GM19240 (cell line): Measurements from ENCODE around the gene CTBP1.

Source experiments
- DNase-seq: peaks from one replicate; pipeline ENCODE4 v3.0.0; 2011; ENCODE audit warnings: low spot score; ENCODE audit not compliant: insufficient read length

The CTBP1 gene

GRCh38 chr4:1199556-1200331, 49.2 kb downstream of the CTBP1 start:
- no peak for DNase-seq

DNA sequence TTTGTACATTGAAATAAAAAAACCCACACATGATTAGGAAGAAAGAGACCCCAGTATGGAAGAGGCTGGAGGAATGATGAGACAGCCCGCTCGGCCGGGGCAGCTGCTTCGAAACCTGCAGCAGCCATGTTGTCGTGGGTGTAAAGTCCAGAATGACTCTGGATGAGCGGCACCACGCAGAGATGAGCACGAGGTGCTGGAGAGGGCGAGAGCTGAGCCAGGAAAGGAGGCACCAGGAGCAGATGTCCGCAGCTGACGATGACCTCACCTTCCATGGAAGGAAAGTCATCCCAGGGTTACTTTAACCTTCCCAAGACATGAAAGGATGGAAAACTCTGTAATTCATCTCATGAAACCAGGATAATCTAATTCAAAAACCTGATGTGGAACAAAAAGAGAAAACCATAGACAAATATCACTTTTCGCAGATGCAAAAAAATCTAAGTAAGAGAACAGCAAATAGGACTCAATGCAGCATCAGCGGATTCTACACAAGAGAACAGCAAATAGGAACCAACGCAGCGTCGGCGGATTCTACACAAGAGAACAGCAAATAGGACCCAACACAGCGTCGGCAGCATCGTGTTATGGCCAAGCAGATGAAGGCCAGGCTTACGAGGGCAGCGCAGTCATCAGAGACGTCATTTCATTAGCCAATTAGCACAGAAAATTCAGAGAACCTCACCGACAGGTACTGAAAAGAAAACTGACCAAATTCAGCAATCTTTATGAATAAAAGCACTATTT, 50.7 kb downstream of the CTBP1 start:
- no peak for DNase-seq

- DNase-seq, result no peak
Observed at GRCh38 chr4:1196421-1197183, 52.3 kb downstream of the CTBP1 start.

DNA sequence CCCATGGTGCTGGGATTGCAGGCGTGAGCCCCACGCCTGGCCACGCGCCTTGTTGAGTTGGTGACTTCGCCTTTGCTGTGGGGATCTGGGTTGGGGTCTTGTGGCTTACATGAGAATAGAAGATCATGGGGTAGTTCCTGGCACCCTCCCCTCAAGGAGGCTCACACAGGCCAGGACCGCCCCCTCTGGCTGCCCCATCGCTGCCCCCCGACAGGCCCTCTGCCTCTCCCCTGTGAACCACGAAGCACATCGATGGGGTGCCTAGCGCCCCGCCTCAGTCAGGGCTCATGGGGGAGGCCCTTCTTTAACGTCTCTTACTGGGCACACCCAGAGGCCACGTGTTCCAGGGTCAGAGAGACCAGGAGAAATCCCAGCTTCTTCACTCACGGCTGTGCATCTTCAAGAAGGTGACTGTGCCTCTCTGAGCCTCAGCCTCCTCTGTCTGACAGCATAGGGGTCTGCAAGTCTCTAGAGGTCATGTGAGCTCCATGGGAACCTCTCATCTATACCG, 53.0 kb downstream of the CTBP1 start:
- DNase-seq, result no peak

GRCh38 chr4:1195109-1195671, 53.7 kb downstream of the CTBP1 start:
- no peak for DNase-seq

GRCh38 chr4:1194010-1194900, 54.7 kb downstream of the CTBP1 start:
- DNase-seq, result no peak

GRCh38 chr4:1193206-1194009, 55.5 kb downstream of the CTBP1 start:
- DNase-seq, result no peak

- DNase-seq, result no peak
Observed at GRCh38 chr4:1192493-1193205, 56.3 kb downstream of the CTBP1 start.

DNA sequence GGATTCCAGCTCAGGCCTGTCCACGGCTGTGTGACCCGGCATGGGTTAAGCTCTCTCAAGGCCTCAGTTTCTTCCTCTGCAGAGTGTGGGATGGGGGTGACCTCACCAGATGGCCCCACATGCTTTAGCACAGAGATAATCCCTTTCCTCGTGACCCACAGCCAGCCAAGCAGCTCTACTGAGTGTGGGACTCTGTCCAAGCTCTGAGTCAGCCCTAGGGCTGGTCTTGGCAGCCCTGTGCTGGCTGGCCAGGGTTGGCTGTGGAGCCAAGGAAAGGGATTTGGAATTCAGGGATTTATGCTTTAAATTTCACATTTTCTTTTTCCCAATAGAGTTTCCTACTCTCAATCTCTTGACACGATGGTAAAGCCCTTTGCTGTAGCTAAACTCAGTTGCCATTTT, 56.8 kb downstream of the CTBP1 start:
- DNase-seq, result no peak

DNA sequence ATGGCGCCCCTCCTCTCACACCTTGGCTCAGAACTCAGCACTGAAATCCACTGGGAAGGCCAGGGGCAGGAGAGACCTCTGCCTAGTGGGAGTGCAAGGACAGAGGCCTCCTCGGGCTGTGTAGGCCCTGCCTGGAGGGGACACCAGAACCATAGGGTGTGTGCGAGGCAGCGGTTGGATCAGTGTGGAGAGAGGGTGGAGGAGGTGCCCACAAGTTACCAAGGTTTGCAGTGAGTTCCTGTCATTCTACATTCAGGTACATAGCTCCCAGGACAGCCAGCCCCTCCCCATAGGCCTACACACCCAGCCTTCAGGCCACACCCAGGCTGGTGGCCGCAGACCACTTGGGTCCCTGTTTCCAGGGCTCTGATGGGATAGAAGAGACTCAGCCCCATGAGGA, 57.3 kb downstream of the CTBP1 start:
- no peak for DNase-seq

GRCh38 chr4:1187182-1187581, 61.7 kb downstream of the CTBP1 start:
- no peak for DNase-seq

DNA sequence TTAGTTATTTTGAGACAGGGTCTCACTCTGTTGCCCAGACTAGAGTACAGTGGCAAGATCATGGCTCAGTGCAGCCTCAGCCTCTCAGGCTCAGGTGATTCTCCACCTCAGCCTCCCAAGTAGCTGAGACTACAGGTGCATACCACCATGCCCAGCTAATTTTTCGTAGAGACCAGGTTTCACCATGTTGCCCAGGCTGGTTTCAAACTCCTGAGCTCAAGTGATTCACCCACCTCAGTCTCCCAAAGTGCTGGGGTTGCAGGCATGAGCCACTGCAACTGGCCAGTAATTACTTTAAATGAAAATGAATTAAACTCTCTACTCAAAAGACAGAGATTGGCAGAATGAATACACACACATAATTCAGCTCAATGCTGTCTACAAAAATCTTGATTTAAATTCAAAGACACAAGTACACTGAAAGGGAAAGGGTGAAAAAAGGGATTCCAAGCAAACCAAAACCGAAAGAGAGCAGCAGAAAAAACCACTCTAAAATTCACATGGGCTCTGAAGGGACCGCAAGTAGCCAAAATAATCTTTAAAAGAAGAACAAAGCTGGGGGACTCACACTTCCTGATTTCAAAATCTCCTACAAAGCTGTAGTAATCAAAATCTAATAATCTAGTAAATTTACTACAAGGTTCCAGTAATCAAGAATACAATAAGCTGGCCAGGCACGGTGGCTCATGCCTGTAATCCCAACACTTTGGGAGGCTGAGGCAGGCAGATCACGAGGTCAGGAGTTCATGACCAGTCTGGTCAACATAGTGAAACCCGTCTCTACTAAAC, 64.8 kb downstream of the CTBP1 start:
- no peak for DNase-seq

- DNase-seq, result no peak
Observed at GRCh38 chr4:1182313-1182712, 66.6 kb downstream of the CTBP1 start.

- DNase-seq, result no peak
Observed at GRCh38 chr4:1180663-1181062, 68.3 kb downstream of the CTBP1 start.

DNA sequence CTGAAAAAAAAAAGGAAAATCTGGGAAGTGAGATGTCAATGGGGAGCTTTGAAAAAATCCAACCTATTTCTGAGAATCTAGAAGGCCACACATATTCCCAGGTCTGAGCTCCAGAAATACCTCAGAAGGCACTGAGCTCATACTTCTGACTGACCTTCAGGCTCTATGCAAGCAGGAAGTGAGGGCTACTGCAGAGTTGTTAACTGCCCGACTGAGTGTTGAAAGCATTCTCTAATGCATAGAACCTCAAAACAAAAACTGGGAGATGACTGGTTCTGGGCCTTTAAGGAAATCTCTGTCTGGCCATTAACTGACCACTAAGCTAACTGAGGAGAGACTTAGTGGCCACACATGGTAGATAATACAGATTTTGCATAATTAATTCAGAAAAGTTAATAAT, 69.0 kb downstream of the CTBP1 start:
- no peak for DNase-seq

DNA sequence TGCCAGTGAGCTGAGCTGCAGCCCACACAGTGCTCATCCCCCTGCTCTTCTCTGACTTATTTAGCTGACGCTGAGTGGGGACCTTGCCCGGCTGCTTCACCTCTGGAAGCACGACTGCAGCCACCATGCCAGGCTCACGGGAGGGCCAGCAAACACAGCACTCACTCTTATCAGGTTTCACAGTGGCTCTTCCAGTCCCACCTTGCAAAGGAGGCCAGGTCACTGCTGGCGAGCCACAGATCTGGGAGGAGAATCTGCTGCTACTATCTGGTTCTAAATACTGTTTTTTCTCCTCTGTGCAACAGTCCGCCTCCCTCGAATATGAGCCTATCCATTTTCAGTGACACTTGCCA, 69.9 kb downstream of the CTBP1 start:
- no peak for DNase-seq

DNA sequence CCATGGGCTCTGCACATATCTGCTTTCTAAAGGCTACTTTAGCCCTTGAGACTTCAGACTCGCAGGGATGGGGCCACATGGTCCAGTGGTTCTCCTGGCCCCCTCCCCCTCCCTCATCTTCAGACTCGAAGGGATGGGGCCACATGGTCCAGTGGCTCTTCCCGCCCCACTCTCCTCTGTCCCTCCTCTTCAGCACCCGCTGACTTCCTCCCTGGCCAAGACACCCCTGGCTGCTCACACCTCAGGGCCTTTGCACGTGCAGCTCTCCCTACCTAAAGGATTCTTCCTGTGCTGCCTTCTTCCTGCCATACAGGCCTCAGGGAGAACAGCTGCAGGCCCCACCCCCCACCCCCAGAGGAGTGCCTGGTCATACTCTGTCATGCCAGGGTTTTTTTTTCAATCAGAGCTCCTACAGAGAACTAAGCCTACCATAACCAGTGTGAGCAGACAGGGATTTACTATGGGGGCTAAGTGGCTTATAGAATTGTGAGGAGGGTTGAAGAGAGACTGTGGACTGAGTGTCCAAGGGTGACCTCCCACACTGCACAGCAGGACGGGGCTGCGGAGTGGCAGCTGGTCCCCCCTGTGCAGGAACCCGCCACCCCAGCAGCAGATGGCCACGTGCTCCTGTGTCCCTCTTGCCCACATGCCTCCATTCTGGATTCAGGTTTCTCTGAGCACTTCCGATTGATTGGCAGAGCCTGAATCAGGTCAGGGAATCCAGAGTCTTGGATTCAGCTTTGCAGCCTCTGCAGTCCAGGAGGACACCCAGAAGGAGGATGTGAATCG, 70.4 kb downstream of the CTBP1 start:
- no peak for DNase-seq
